Mucosa of rectum (tissue), 2 donors: ENCODE measurements around the gene MTHFR.

Experiments
- H3K27ac ChIP-seq, 2 donors: one replicate each; pipeline ENCODE4 v1.7.0; 2013; ENCODE audit warnings: inconsistent platforms in 2 of 2, low read depth in 2 of 2, low read length in 2 of 2
- H3K27me3 ChIP-seq, 2 donors: one replicate each; pipeline ENCODE4 v1.7.0; 2013; ENCODE audit warnings: low read length in 2 of 2; ENCODE audit not compliant: control insufficient read depth in 2 of 2, insufficient read depth in 2 of 2
- H3K36me3 ChIP-seq, 2 donors: one replicate each; pipeline ENCODE4 v1.7.0; 2013; ENCODE audit warnings: low read length in 2 of 2; ENCODE audit not compliant: control insufficient read depth in 2 of 2, insufficient read depth in 2 of 2
- H3K4me1 ChIP-seq, 2 donors: one replicate each; pipeline ENCODE4 v1.7.0; 2013; ENCODE audit warnings: low read length in 2 of 2, mild to moderate bottlenecking in 1 of 2; ENCODE audit not compliant: control insufficient read depth in 2 of 2, insufficient read depth in 2 of 2
- H3K4me3 ChIP-seq, 2 donors: one replicate each; pipeline ENCODE4 v1.7.0; 2013; ENCODE audit warnings: low read length in 2 of 2
- H3K9ac ChIP-seq, 2 donors: one replicate each; pipeline ENCODE4 v1.7.0; 2013; ENCODE audit warnings: low read length in 2 of 2, low read depth in 1 of 2, mild to moderate bottlenecking in 1 of 2
- H3K9me3 ChIP-seq, 2 donors: one replicate each; pipeline ENCODE4 v1.7.0; 2013; ENCODE audit warnings: low read length in 2 of 2; ENCODE audit not compliant: control insufficient read depth in 2 of 2
- donor health status: healthy.
- donor health status: Normal muscosa, but diverticular disease.

The MTHFR gene

GRCh38 chr1:11780380-11781147 is 25.2 kb downstream of the MTHFR start:
- Histone ChIP-seq H3K36me3 (no peaks in the 10 kb centered on the region), H3K9me3 (no peaks in the 10 kb centered on the region), H3K4me1 (peaks cover 5% of the 10 kb centered on the region in 2 donors), H3K27me3 (no peaks in the 10 kb centered on the region), H3K4me3 (no peak overlapping the region), H3K27ac (no peak overlapping the region), H3K9ac (no peak overlapping the region)

DNA sequence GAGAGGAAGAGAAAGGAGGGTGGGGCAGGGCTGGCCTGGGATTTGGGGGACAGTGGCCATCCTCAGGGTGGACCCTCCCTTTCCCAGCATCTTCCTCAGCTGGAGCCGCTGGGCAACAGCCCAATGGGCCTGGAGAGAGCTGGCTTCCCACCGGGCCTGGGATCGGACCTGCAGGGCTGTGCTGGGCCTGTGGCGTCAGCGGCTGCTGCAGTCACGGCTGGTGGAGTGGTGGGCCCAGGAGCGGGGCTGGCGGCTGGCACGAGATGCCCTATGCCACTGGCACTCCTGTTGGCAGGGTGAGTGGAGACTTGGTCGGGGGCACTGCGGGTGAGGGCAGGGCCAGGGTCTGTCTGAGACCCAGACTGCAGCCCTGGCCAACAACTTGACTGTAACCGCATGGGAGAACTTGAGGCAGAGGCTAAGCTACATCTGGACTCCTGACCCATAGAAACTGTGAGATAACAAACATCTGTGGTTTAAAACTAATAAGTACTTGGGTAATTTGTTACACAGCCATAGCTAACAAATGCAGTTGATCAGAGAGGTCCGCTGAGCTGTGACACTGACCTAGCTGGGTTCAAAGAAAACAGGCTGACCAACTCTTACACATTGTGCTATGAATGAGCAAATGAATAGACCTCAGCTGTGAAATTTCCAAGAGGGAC is 25.9 kb downstream of the MTHFR start:
- H3K9me3 ChIP-seq, result no peaks in the 10 kb centered on the region
- no peak overlapping the region for H3K9ac ChIP-seq
- peaks cover 0 to 4% of the 10 kb centered on the region in 2 donors for H3K4me1 ChIP-seq
- H3K4me3 ChIP-seq, result no peak overlapping the region
- no peaks in the 10 kb centered on the region for H3K36me3 ChIP-seq
- no peaks in the 10 kb centered on the region for H3K27me3 ChIP-seq
- no peak overlapping the region for H3K27ac ChIP-seq

DNA sequence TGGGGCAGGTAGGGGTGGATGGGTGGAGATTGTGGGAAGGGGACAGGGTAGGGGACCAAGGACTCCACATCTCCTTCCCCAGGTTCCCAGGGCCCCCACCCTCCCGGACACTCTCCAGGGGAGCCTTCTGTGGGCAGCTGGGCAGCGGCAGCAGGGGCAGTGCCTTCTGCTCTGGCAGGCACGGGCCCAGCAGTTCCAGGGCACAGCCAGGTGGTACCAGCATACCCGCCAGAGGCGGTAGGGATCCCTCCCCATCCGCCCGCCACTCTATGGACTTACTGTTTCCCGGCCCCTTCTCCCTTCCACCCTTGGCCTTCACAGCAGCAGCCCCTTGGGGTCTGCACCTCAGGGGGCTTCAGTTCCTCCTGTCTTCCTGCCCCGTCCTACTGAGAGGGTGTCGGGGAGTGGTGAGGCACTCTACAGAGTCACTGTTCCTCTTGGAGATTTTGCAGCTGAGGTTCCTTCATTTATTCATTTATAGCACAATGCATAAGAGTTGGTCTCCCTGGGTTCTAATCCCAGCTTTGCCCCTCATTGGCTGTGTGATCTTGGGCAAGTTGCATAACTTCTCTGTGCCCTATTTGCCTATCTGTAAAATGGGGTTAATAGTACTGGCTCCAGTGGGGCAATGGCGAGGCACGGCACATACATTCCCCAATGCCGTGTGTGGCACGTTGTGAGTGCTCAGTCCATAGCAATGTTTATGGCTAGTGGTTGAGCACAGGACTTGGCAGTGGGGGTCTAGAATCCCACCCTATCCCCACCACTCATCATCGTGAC is 26.7 kb downstream of the MTHFR start:
- Histone ChIP-seq H3K4me1 (no peaks in the 10 kb centered on the region), H3K9ac (no peak overlapping the region), H3K27ac (no peak overlapping the region), H3K36me3 (no peaks in the 10 kb centered on the region), H3K4me3 (no peak overlapping the region), H3K27me3 (no peaks in the 10 kb centered on the region), H3K9me3 (no peaks in the 10 kb centered on the region)

DNA sequence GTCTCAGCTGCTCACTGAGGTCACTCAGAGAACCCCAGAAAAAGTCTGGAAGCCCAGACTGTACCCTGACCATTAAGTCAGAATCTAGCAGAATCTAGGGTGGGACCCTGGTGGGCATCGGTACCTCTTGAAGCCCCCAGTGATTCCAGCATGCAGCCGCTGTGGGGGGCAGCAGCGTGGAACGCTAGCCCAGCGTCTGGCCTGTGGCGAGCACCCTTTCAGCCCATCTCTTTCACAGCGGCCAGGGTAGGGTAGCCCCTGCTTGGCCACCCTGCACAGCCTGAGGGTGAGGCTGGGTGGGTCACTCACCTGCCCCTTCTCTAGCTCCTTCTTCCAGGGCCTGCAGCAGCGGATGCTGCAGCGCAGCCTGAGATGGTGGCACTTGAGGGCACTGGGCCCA is 27.4 kb downstream of the MTHFR start:
- Histone ChIP-seq H3K9me3 (no peaks in the 10 kb centered on the region), H3K36me3 (no peaks in the 10 kb centered on the region), H3K27ac (no peak overlapping the region), H3K4me3 (no peak overlapping the region), H3K27me3 (no peaks in the 10 kb centered on the region), H3K9ac (no peak overlapping the region), H3K4me1 (no peaks in the 10 kb centered on the region)

GRCh38 chr1:11777658-11778322 is 28.0 kb downstream of the MTHFR start:
- Histone ChIP-seq H3K27me3 (no peaks in the 10 kb centered on the region), H3K4me1 (no peaks in the 10 kb centered on the region), H3K36me3 (no peaks in the 10 kb centered on the region), H3K9me3 (no peaks in the 10 kb centered on the region), H3K4me3 (no peak overlapping the region), H3K9ac (no peak overlapping the region), H3K27ac (no peak overlapping the region)

DNA sequence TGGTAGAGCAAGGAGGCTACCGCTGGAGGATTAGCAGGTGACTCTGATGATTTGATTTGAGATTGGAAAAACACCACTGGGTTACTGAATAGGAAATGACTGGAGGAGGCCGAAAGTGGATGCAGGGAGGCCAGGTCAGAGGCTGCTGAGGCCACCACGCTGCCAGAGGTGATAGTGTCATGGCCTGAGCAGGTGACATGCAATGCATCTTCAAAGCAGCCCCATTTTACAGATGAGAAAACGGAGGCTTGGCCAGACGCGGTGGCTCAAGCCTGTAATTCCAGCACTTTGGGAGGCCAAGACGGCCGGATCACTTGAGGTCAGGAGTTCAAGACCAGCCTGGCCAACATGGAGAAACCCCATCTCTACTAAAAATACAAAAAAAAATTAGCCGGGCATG is 31.0 kb downstream of the MTHFR start:
- Histone ChIP-seq H3K9ac (no peak overlapping the region), H3K9me3 (no peaks in the 10 kb centered on the region), H3K27ac (no peak overlapping the region), H3K4me3 (no peak overlapping the region), H3K4me1 (no peaks in the 10 kb centered on the region), H3K36me3 (no peaks in the 10 kb centered on the region), H3K27me3 (no peaks in the 10 kb centered on the region)

- Histone ChIP-seq H3K27ac (no peak overlapping the region), H3K36me3 (no peaks in the 10 kb centered on the region), H3K9me3 (no peaks in the 10 kb centered on the region), H3K4me1 (no peaks in the 10 kb centered on the region), H3K9ac (no peak overlapping the region), H3K4me3 (no peak overlapping the region), H3K27me3 (no peaks in the 10 kb centered on the region)
Measured at GRCh38 chr1:11772458-11772857, 33.3 kb downstream of the MTHFR start.

GRCh38 chr1:11771481-11772043 is 34.2 kb downstream of the MTHFR start:
- H3K4me3 ChIP-seq, result no peak overlapping the region
- H3K27me3 ChIP-seq, result no peaks in the 10 kb centered on the region
- no peak overlapping the region for H3K9ac ChIP-seq
- no peak overlapping the region for H3K27ac ChIP-seq
- no peaks in the 10 kb centered on the region for H3K9me3 ChIP-seq
- no peaks in the 10 kb centered on the region for H3K36me3 ChIP-seq
- no peaks in the 10 kb centered on the region for H3K4me1 ChIP-seq

- Histone ChIP-seq H3K27me3 (no peaks in the 10 kb centered on the region), H3K36me3 (no peaks in the 10 kb centered on the region), H3K9ac (no peak overlapping the region), H3K4me3 (no peak overlapping the region), H3K9me3 (no peaks in the 10 kb centered on the region), H3K4me1 (no peaks in the 10 kb centered on the region), H3K27ac (no peak overlapping the region)
Measured at GRCh38 chr1:11770011-11770410, 35.8 kb downstream of the MTHFR start.
